OCI-LY1 (cell line): ENCODE results near the gene RMC1.

Source experiments
- H2AFZ ChIP-seq: fragments of 200-600 bp; sonication (generic), shearing (Covaris generic); 2 replicates; pipeline ENCODE4 v1.6.0; 2014; ENCODE audit warnings: antibody characterized with exemption, mild to moderate bottlenecking, low read length
- H3F3A ChIP-seq: fragments of 200-600 bp; sonication (generic), shearing (Covaris generic); 2 replicates; pipeline ENCODE4 v1.6.0; 2014; ENCODE audit warnings: mild to moderate bottlenecking, antibody characterized with exemption, low read length, moderate library complexity; ENCODE audit not compliant: insufficient read depth
- H3K27ac ChIP-seq: fragments of 200-600 bp; sonication (generic); 2 replicates; pipeline ENCODE4 v1.5.1; 2014; ENCODE audit warnings: low read length, mixed run types, mild to moderate bottlenecking, low read depth; ENCODE audit not compliant: poor library complexity, severe bottlenecking
- H3K27me3 ChIP-seq: fragments of 200-600 bp; sonication (generic); 2 replicates; pipeline ENCODE4 v1.6.0; 2014; ENCODE audit warnings: antibody characterized with exemption, mild to moderate bottlenecking, low read length, moderate library complexity; ENCODE audit not compliant: insufficient read depth
- H3K36me3 ChIP-seq: fragments of 200-600 bp; sonication (generic); 2 replicates; pipeline ENCODE4 v1.6.1; 2014; ENCODE audit warnings: mild to moderate bottlenecking, antibody characterized with exemption, low read length, moderate library complexity, mixed read lengths; ENCODE audit not compliant: insufficient read depth
- H3K4me1 ChIP-seq: fragments of 200-600 bp; sonication (generic); 2 replicates; pipeline ENCODE4 v1.5.1; 2014; ENCODE audit warnings: mild to moderate bottlenecking, low read length, moderate library complexity; ENCODE audit not compliant: insufficient read depth, severe bottlenecking
- H3K4me2 ChIP-seq: fragments of 200-600 bp; sonication (generic), shearing (Covaris generic); 2 replicates; pipeline ENCODE4 v1.6.1; 2014; ENCODE audit warnings: low read length
- H3K4me3 ChIP-seq: fragments of 200-600 bp; sonication (generic); 2 replicates; pipeline ENCODE4 v1.5.1; 2014; ENCODE audit warnings: low read length, low read depth, mild to moderate bottlenecking, mixed read lengths; ENCODE audit not compliant: poor library complexity, severe bottlenecking
- H3K79me2 ChIP-seq: fragments of 200-600 bp; shearing (Covaris generic); 2 replicates; pipeline ENCODE4 v1.6.1; 2016; ENCODE audit warnings: mixed run types, low read length, mixed read lengths; ENCODE audit not compliant: insufficient read depth
- H3K9ac ChIP-seq: fragments of 200-600 bp; sonication (generic), shearing (Covaris generic); 2 replicates; pipeline ENCODE4 v1.6.1; 2014; ENCODE audit warnings: mild to moderate bottlenecking, low read length, mixed read lengths
- H3K9me2 ChIP-seq: fragments of 200-600 bp; sonication (generic), shearing (Covaris generic); 2 replicates; pipeline ENCODE4 v1.6.1; 2014; ENCODE audit warnings: low read depth, mild to moderate bottlenecking, low read length, mixed read lengths
- H3K9me3 ChIP-seq: fragments of 200-600 bp; shearing (Covaris generic); 2 replicates; pipeline ENCODE4 v1.6.1; 2014; ENCODE audit warnings: low read length, mixed read lengths
- H4K20me1 ChIP-seq: fragments of 200-600 bp; sonication (generic), shearing (Covaris generic); 2 replicates; pipeline ENCODE4 v1.6.0; 2016; ENCODE audit warnings: mild to moderate bottlenecking, low read length; ENCODE audit not compliant: insufficient read depth
- EZH2 ChIP-seq: fragments of 200-600 bp; sonication (generic), shearing (Covaris generic); IDR thresholded peaks from 2 replicates; pipeline ENCODE4 v1.8.0; 2017; ENCODE audit warnings: borderline replicate concordance, mixed run types, mild to moderate bottlenecking, antibody characterized with exemption, low read length, moderate library complexity, mixed read lengths
- TF ChIP-seq, protein P1 (sequence below): fragments of 200-600 bp; sonication (generic), shearing (Covaris generic); IDR thresholded peaks from 2 replicates; pipeline ENCODE4 v1.5.1; 2017; ENCODE audit warnings: mild to moderate bottlenecking, antibody characterized with exemption, low read length, moderate library complexity, mixed read lengths

Gene RMC1

DNA sequence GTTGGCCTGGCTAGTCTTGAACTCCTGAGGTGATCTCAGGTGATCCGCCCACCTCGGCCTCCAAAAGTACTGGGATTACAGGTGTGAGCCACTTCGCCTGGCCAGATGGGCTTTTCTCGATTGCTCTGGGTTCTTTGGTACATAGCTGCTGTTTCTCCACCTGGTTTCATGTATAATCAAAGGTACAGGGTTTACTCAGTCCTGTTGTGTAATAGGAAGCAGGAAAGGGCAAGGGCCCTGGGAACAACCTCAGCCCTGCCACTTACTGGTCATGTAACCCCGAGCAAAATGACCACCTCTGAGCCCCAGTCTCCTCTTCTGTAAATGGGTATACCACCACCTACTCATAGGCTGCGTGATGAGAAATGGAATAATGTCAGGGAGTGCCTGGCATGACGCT is 34.0 kb downstream of the RMC1 start:
- no peak overlapping the region for H2AFZ ChIP-seq
- H3F3A ChIP-seq = no peaks in the 10 kb centered on the region
- H3K27ac ChIP-seq = no peak overlapping the region
- peaks cover 96% of the 10 kb centered on the region for H3K36me3 ChIP-seq
- no peaks in the 10 kb centered on the region for H3K27me3 ChIP-seq
- H4K20me1 ChIP-seq = no peaks in the 10 kb centered on the region
- H3K4me1 ChIP-seq = no peaks in the 10 kb centered on the region
- no peak overlapping the region for H3K9ac ChIP-seq
- H3K4me2 ChIP-seq = no peak overlapping the region
- H3K79me2 ChIP-seq = no peaks in the 10 kb centered on the region
- no peaks in the 10 kb centered on the region for H3K9me3 ChIP-seq
- H3K9me2 ChIP-seq = no peaks in the 10 kb centered on the region
- no peak overlapping the region for H3K4me3 ChIP-seq
- TF ChIP-seq EZH2 = no peak
- TF ChIP-seq, protein P1, sequence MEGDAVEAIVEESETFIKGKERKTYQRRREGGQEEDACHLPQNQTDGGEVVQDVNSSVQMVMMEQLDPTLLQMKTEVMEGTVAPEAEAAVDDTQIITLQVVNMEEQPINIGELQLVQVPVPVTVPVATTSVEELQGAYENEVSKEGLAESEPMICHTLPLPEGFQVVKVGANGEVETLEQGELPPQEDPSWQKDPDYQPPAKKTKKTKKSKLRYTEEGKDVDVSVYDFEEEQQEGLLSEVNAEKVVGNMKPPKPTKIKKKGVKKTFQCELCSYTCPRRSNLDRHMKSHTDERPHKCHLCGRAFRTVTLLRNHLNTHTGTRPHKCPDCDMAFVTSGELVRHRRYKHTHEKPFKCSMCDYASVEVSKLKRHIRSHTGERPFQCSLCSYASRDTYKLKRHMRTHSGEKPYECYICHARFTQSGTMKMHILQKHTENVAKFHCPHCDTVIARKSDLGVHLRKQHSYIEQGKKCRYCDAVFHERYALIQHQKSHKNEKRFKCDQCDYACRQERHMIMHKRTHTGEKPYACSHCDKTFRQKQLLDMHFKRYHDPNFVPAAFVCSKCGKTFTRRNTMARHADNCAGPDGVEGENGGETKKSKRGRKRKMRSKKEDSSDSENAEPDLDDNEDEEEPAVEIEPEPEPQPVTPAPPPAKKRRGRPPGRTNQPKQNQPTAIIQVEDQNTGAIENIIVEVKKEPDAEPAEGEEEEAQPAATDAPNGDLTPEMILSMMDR = no peak

DNA sequence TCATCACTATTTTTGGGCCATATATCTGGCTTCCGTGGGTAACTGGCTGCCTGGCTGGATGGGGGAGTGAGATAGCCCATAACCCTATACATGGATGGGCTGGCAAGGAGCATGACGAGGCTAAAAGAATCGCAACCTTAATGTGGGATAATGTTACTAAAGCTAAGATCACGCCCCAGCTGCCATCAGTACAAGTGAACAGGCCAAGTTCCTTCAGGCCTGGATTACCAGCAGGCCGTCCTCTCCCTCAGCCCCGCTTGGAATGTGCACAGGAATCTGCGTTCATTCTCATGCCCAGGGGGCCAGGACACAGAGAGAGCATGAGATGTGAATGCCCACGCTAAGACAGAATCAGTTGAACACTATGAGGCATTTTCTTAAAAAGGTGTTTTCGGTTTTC is 34.7 kb downstream of the RMC1 start:
- no peaks in the 10 kb centered on the region for H3K4me1 ChIP-seq
- no peaks in the 10 kb centered on the region for H3F3A ChIP-seq
- H3K9ac ChIP-seq = no peak overlapping the region
- no peak overlapping the region for H3K4me3 ChIP-seq
- peaks cover 97% of the 10 kb centered on the region for H3K36me3 ChIP-seq
- no peaks in the 10 kb centered on the region for H3K79me2 ChIP-seq
- no peaks in the 10 kb centered on the region for H3K27me3 ChIP-seq
- no peak overlapping the region for H3K4me2 ChIP-seq
- no peaks in the 10 kb centered on the region for H3K9me2 ChIP-seq
- TF ChIP-seq EZH2 = no peak
- no peaks in the 10 kb centered on the region for H4K20me1 ChIP-seq
- H3K9me3 ChIP-seq = no peaks in the 10 kb centered on the region
- H2AFZ ChIP-seq = no peak overlapping the region
- H3K27ac ChIP-seq = no peak overlapping the region

DNA sequence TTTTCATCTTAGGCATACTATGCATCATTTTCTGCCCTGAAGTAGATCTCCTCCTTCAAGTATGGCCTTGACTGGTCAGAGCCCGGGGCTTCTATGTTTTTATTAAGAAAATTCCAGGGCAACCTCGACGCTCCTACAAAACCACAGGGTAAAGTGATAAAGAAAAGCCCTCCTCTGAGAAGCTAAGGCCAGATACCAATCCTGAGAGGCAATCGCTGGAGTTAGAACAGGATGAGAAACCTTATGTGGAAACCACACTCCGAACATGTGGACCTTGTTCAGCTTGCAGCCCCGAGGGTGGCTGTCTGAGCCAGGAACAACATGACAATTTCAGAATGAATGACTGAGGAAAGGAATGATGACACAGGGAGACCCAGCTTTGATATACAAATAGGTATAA is 35.6 kb downstream of the RMC1 start:
- peaks cover 96% of the 10 kb centered on the region for H3K36me3 ChIP-seq
- no peaks in the 10 kb centered on the region for H3F3A ChIP-seq
- H3K4me2 ChIP-seq = no peak overlapping the region

DNA sequence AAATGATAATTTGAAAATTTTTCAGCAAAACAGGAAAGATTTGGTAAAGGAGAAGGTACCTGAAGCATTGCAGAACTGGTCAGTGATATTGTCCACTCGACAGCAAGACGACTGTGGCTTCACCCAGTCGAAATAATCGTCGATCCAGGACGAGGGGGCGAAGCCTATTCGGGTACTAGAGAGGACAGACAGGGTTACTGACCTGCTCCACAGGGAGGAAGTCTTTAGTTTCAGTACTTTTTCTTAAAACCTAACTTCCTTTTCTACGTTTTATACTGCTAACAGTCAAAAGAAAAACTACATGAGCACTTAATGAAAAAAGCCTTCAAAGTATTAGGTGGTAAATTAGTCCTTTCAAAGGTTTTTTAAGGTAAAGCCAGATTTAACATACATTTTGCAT is 36.0 kb downstream of the RMC1 start:
- Histone ChIP-seq H3K4me2 (no peak overlapping the region), H3K36me3 (peaks cover 96% of the 10 kb centered on the region), H3K4me1 (no peaks in the 10 kb centered on the region), H3K27ac (no peak overlapping the region), H3K9ac (no peak overlapping the region), H4K20me1 (no peaks in the 10 kb centered on the region), H3K27me3 (no peaks in the 10 kb centered on the region), H3K79me2 (no peaks in the 10 kb centered on the region), H3K4me3 (no peak overlapping the region), H3K9me3 (no peaks in the 10 kb centered on the region), H3K9me2 (no peaks in the 10 kb centered on the region), H2AFZ (no peak overlapping the region), H3F3A (no peaks in the 10 kb centered on the region)
- TF ChIP-seq, protein P1 = no peak
- TF ChIP-seq EZH2 = no peak

More for the DNA sequence above, 35.6 kb downstream of the RMC1 start:
- H2AFZ ChIP-seq = no peak overlapping the region
- no peaks in the 10 kb centered on the region for H3K9me2 ChIP-seq
- H3K9me3 ChIP-seq = no peaks in the 10 kb centered on the region
- TF ChIP-seq, protein P1 = no peak
- TF ChIP-seq EZH2 = no peak
- no peaks in the 10 kb centered on the region for H3K79me2 ChIP-seq
- no peak overlapping the region for H3K9ac ChIP-seq
- no peaks in the 10 kb centered on the region for H3K4me1 ChIP-seq
- no peaks in the 10 kb centered on the region for H4K20me1 ChIP-seq
- H3K27ac ChIP-seq = no peak overlapping the region
- no peaks in the 10 kb centered on the region for H3K27me3 ChIP-seq
- H3K4me3 ChIP-seq = no peak overlapping the region
